SH-SY5Y (cell line): ENCODE measurements around the gene IPCEF1.

Source experiments
- GATA2 ChIP-seq: IDR thresholded peaks from 2 replicates; pipeline ENCODE4 v1.6.1; 2011; ENCODE audit warnings: mild to moderate bottlenecking, low read depth, low read length
- GATA3 ChIP-seq: IDR thresholded peaks from 2 replicates; pipeline ENCODE4 v1.6.1; 2011; ENCODE audit warnings: low read depth, mild to moderate bottlenecking, low read length, moderate library complexity

DNA sequence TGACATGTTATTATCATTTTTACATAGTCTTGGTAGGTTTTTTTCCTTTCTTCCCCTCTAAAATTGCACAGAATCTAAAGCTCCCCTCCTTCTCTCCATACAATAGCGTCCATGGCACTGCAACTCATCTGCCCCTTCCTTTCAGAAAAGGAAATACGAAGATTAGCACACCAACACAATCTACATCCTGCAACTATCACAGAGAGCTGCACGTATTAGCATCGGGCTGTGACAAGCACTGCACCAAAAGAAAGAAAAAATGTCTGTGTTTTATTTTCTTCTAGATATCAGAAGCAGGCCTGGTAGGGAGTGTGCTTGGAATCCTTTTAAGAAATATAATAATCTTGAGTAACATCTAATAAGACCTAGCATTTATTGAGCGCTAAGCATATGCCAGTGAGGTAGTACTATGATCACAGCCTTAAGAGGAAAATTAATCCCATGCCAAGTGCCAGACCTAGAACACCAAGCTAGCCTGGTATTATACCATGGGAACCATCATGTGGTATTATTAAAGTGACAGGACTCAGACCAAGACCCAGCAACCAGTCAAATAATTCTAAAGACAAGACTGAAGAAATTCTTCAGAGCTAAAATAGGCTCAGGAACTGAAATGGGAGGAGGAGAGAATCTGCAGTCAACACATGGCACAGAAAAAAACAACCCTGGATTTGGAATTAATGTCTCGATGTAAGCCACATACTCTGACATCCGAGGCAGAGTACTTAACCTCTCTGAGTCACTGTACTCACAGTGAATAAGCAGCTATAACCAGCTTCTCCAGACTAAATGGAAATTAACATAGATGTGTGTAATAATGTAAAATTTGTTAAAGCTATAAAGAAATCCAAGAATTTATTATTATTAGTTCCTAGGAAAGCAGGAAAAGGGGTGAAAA is 124.3 kb downstream of the IPCEF1 start:
- TF ChIP-seq GATA2 (no peak), GATA3 (no peak)
